Activated gamma-delta T cell treated with anti-CD3 and anti-CD28 coated beads, Interleukin-2, amount 50 U/mL, for 16 hours (primary cell): Measurements from ENCODE around the gene SOX5.

ENCODE experiments used
- DNase-seq: peaks from one replicate; pipeline ENCODE4 v3.0.0-alpha.2; 2020; ENCODE audit warnings: low read depth

SOX5 gene

GRCh38 chr12:23684121-23684520, 265.3 kb downstream of the SOX5 start:
- DNase-seq, result no peak

GRCh38 chr12:23681237-23681636, 268.2 kb downstream of the SOX5 start:
- no peak for DNase-seq

GRCh38 chr12:23674064-23674463, 275.4 kb downstream of the SOX5 start:
- DNase-seq, result no peak

- DNase-seq, result no peak
These were observed 277.6 kb downstream of the SOX5 start for GRCh38 chr12:23671881-23672280.

- no peak for DNase-seq
These were observed 278.8 kb downstream of the SOX5 start for GRCh38 chr12:23670684-23671083.

- no peak for DNase-seq
These were observed 279.8 kb downstream of the SOX5 start for GRCh38 chr12:23669691-23670090.

- DNase-seq, result no peak
These were observed 282.6 kb downstream of the SOX5 start for GRCh38 chr12:23666866-23667265.

GRCh38 chr12:23662966-23663365, 286.5 kb downstream of the SOX5 start:
- DNase-seq, result no peak

GRCh38 chr12:23659131-23659530, 290.3 kb downstream of the SOX5 start:
- no peak for DNase-seq

- DNase-seq, result no peak
These were observed 291.9 kb downstream of the SOX5 start for GRCh38 chr12:23657598-23657997.

- no peak for DNase-seq
These were observed 293.6 kb downstream of the SOX5 start for GRCh38 chr12:23655884-23656283.

- no peak for DNase-seq
These were observed 294.4 kb downstream of the SOX5 start for GRCh38 chr12:23655112-23655511.

- DNase-seq, result no peak
These were observed 300.9 kb downstream of the SOX5 start for GRCh38 chr12:23648546-23648945.

- no peak for DNase-seq
These were observed 308.7 kb downstream of the SOX5 start for GRCh38 chr12:23640754-23641153.

- DNase-seq, result no peak
These were observed 315.1 kb downstream of the SOX5 start for GRCh38 chr12:23634344-23634743.

GRCh38 chr12:23631786-23632377, 317.6 kb downstream of the SOX5 start:
- no peak for DNase-seq

GRCh38 chr12:23630524-23630923, 318.9 kb downstream of the SOX5 start:
- no peak for DNase-seq

GRCh38 chr12:23628806-23629205, 320.7 kb downstream of the SOX5 start:
- DNase-seq, result no peak

- no peak for DNase-seq
These were observed 322.7 kb downstream of the SOX5 start for GRCh38 chr12:23626791-23627190.

- no peak for DNase-seq
These were observed 327.6 kb downstream of the SOX5 start for GRCh38 chr12:23621900-23622299.

GRCh38 chr12:23618718-23619117, 330.8 kb downstream of the SOX5 start:
- no peak for DNase-seq

- no peak for DNase-seq
These were observed 331.7 kb downstream of the SOX5 start for GRCh38 chr12:23617749-23618148.

- no peak for DNase-seq
These were observed 335.2 kb downstream of the SOX5 start for GRCh38 chr12:23614280-23614679.

- no peak for DNase-seq
These were observed 338.1 kb downstream of the SOX5 start for GRCh38 chr12:23611320-23611719.

- no peak for DNase-seq
These were observed 348.6 kb downstream of the SOX5 start for GRCh38 chr12:23600919-23601318.
